HepG2 (cell line): ENCODE measurements around the gene AGXT. TPM values are rescaled to one million over a fixed set of nuclear protein-coding genes. Genes with fewer than 3 reads are reported as not detected.

ENCODE experiments used
- CCAR2 ChIP-seq: fragments of 200-400 bp; formaldehyde crosslinking; optimal IDR thresholded peaks from 2 replicates; pipeline ENCODE3; 2018; ENCODE audit warnings: low read depth, mild to moderate bottlenecking, low read length, moderate library complexity
- EEA1 ChIP-seq: sonication (generic); formaldehyde crosslinking; IDR thresholded peaks from 2 replicates; pipeline ENCODE4 v1.5.1; 2020; ENCODE audit warnings: mild to moderate bottlenecking, missing genetic modification reagents, borderline replicate concordance
- ERF ChIP-seq: IDR thresholded peaks from 2 replicates; pipeline ENCODE4 v1.6.1; 2018; ENCODE audit warnings: missing biosample characterization, missing genetic modification reagents
- GABPB1 ChIP-seq: IDR thresholded peaks from 2 replicates; pipeline ENCODE4 v1.6.1; 2016; ENCODE audit warnings: mild to moderate bottlenecking, missing genetic modification reagents, moderate library complexity, missing compliant biosample characterization
- GLI4 ChIP-seq: sonication (generic); formaldehyde crosslinking; IDR thresholded peaks from 2 replicates; pipeline ENCODE4 v1.5.1; 2020; ENCODE audit warnings: missing genetic modification reagents, mild to moderate bottlenecking, moderate library complexity, borderline replicate concordance
- HDAC6 ChIP-seq: fragments of 200-600 bp; sonication (generic); IDR thresholded peaks from 2 replicates; pipeline ENCODE4 v1.7.0; 2017; ENCODE audit warnings: mild to moderate bottlenecking, antibody characterized with exemption, low read length, low read depth
- JUND ChIP-seq: sonication (generic); formaldehyde crosslinking; IDR thresholded peaks from 2 replicates; pipeline ENCODE4 v1.8.0; 2022; ENCODE audit warnings: mild to moderate bottlenecking, missing genetic modification reagents
- MYPOP ChIP-seq: sonication (generic); formaldehyde crosslinking; IDR thresholded peaks from 2 replicates; pipeline ENCODE4 v1.8.1; 2023; ENCODE audit warnings: mild to moderate bottlenecking, moderate library complexity, missing genetic modification reagents
- REXO4 ChIP-seq: sonication (generic); formaldehyde crosslinking; IDR thresholded peaks from 2 replicates; pipeline ENCODE4 v1.8.0; 2022; ENCODE audit warnings: missing genetic modification reagents, mild to moderate bottlenecking, borderline replicate concordance
- RFX5 ChIP-seq: IDR thresholded peaks from 2 replicates; pipeline ENCODE4 v1.6.1; 2011; ENCODE audit warnings: low read depth, low read length, improper control_type of control experiment
- TRAFD1 ChIP-seq: sonication (generic); formaldehyde crosslinking; IDR thresholded peaks from 2 replicates; pipeline ENCODE4 v1.5.1; 2020; ENCODE audit warnings: missing genetic modification reagents, mild to moderate bottlenecking, borderline replicate concordance
- ZFP1 ChIP-seq: IDR thresholded peaks from 2 replicates; pipeline ENCODE4 v1.6.1; 2016
- ZNF251 ChIP-seq: sonication (generic); formaldehyde crosslinking; IDR thresholded peaks from 2 replicates; pipeline ENCODE4 v1.9.0; 2021; ENCODE audit warnings: mild to moderate bottlenecking, missing genetic modification reagents
- ZNF343 ChIP-seq: sonication (generic); formaldehyde crosslinking; IDR thresholded peaks from 2 replicates; pipeline ENCODE4 v1.4.0; 2020; ENCODE audit warnings: mild to moderate bottlenecking, missing genetic modification reagents
- ZNF468 ChIP-seq: sonication (generic); formaldehyde crosslinking; IDR thresholded peaks from 2 replicates; pipeline ENCODE4 v1.8.0; 2022; ENCODE audit warnings: mild to moderate bottlenecking, moderate library complexity, missing genetic modification reagents
- ZNF547 ChIP-seq: sonication (generic); formaldehyde crosslinking; IDR thresholded peaks from 2 replicates; pipeline ENCODE4 v1.5.1; 2020; ENCODE audit warnings: mild to moderate bottlenecking, missing genetic modification reagents
- ZNF800 ChIP-seq: sonication (generic); formaldehyde crosslinking; IDR thresholded peaks from 2 replicates; pipeline ENCODE4 v1.4.0; 2020; ENCODE audit warnings: missing genetic modification reagents
- polyA plus RNA-seq, 8 experiments: library from polyadenylated mRNA; depleted of rRNA in 3 of 8; stranded (reverse) in 7 of 8; unstranded in 1 of 8; fragments of >200 nt; fragmentation: Illumina TruSeq in 4 of 8; extraction: Trizol in 4 of 8; gene quantifications; 2 replicates each; pipeline versions ENCODE4 v1.2.1 to v1.2.3, GENCODE V29; 2011 to 2016; ENCODE audit warnings: low read depth in 4 of 8, missing spikeins in 1 of 8, mixed read lengths in 1 of 8; ENCODE audit not compliant: insufficient read depth in 1 of 8
- total RNA-seq, 5 experiments: library from RNA; depleted of rRNA; stranded (reverse); fragments of >200 nt; fragmentation: Illumina TruSeq; extraction: Trizol; gene quantifications; 2 replicates each; pipeline ENCODE4 v1.2.3, GENCODE V29; 2016; ENCODE audit warnings: low read depth in 1 of 5
- TF ChIP-seq, protein P1 (sequence below): IDR thresholded peaks from 2 replicates; pipeline ENCODE4 v1.6.1; 2018; ENCODE audit warnings: missing genetic modification reagents, mild to moderate bottlenecking, missing compliant biosample characterization
- TF ChIP-seq, protein P2 (sequence below): sonication (generic); formaldehyde crosslinking; IDR thresholded peaks from 2 replicates; pipeline ENCODE4 v1.5.1; 2020; ENCODE audit warnings: missing genetic modification reagents, mild to moderate bottlenecking, borderline replicate concordance
- TF ChIP-seq, protein P3 (sequence below): sonication (generic); formaldehyde crosslinking; IDR thresholded peaks from 2 replicates; pipeline ENCODE4; 2020; ENCODE audit warnings: missing genetic modification reagents, mild to moderate bottlenecking, borderline replicate concordance

Gene AGXT
- total and polyA plus RNA-seq, 2 of the 13 experiments (the other 11 are each of a cell fraction or from before 2014, with no cell fraction given) = 41.9 to 96.1 TPM

GRCh38 chr2:240876035-240876474 lies 7.4 kb downstream of the AGXT start (continued):
- TF ChIP-seq ERF (CRISPR knock-in tag) (no peak), REXO4 (0 out of 2 replicates have a peak, but pooled peaks have one; percentile 60), TRAFD1 (CRISPR knock-in tag) (no peak), EEA1 (no peak), ZNF343 (CRISPR knock-in tag) (peak; percentile 31), JUND (CRISPR knock-in tag) (no peak), GABPB1 (CRISPR knock-in tag) (no peak), MYPOP (CRISPR knock-in tag) (0 out of 2 replicates have a peak, but pooled peaks have one; percentile 3), RFX5 (no peak), HDAC6 (no peak), ZNF800 (CRISPR knock-in tag) (0 out of 2 replicates have a peak, but pooled peaks have one; percentile 11), ZNF468 (CRISPR knock-in tag) (peak; percentile 79; the same call in 1 of the 2 replicates), ZNF251 (no peak), CCAR2 (no peak), ZFP1 (CRISPR knock-in tag) (no peak), GLI4 (no peak), ZNF547 (CRISPR knock-in tag) (peak; percentile 30; the same call in 1 of the 2 replicates)
- TF ChIP-seq, protein P1, sequence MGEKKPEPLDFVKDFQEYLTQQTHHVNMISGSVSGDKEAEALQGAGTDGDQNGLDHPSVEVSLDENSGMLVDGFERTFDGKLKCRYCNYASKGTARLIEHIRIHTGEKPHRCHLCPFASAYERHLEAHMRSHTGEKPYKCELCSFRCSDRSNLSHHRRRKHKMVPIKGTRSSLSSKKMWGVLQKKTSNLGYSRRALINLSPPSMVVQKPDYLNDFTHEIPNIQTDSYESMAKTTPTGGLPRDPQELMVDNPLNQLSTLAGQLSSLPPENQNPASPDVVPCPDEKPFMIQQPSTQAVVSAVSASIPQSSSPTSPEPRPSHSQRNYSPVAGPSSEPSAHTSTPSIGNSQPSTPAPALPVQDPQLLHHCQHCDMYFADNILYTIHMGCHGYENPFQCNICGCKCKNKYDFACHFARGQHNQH = no peak
- TF ChIP-seq, protein P2, sequence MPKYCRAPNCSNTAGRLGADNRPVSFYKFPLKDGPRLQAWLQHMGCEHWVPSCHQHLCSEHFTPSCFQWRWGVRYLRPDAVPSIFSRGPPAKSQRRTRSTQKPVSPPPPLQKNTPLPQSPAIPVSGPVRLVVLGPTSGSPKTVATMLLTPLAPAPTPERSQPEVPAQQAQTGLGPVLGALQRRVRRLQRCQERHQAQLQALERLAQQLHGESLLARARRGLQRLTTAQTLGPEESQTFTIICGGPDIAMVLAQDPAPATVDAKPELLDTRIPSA (CRISPR knock-in tag) = 0 out of 2 replicates have a peak, but pooled peaks have one; percentile 14
- TF ChIP-seq, protein P3, sequence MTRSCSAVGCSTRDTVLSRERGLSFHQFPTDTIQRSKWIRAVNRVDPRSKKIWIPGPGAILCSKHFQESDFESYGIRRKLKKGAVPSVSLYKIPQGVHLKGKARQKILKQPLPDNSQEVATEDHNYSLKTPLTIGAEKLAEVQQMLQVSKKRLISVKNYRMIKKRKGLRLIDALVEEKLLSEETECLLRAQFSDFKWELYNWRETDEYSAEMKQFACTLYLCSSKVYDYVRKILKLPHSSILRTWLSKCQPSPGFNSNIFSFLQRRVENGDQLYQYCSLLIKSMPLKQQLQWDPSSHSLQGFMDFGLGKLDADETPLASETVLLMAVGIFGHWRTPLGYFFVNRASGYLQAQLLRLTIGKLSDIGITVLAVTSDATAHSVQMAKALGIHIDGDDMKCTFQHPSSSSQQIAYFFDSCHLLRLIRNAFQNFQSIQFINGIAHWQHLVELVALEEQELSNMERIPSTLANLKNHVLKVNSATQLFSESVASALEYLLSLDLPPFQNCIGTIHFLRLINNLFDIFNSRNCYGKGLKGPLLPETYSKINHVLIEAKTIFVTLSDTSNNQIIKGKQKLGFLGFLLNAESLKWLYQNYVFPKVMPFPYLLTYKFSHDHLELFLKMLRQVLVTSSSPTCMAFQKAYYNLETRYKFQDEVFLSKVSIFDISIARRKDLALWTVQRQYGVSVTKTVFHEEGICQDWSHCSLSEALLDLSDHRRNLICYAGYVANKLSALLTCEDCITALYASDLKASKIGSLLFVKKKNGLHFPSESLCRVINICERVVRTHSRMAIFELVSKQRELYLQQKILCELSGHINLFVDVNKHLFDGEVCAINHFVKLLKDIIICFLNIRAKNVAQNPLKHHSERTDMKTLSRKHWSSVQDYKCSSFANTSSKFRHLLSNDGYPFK (CRISPR knock-in tag) = peak; percentile 13; the same call in 1 of the 2 replicates
